Mucosa of gallbladder (tissue), 1 donor: ENCODE measurements around the gene BOC. TPM values are rescaled to one million over a fixed set of nuclear protein-coding genes. Genes with fewer than 3 reads are reported as not detected.

Experiments used
- DNase-seq: peaks from one replicate; pipeline ENCODE4 v3.0.0-alpha.2; 2020; ENCODE audit warnings: low spot score
- total RNA-seq: library from RNA; stranded (reverse); gene quantifications from one replicate; pipeline ENCODE4 v1.2.1, GENCODE V29; 2021
- donor health status: DM: no; HTN: no; CAD: no.

The BOC gene
- total RNA-seq, 1 donor from 2014 or later, result 20.5 TPM

GRCh38 chr3:113222451-113223086, 11.2 kb downstream of the BOC start:
- no peak for DNase-seq

DNA sequence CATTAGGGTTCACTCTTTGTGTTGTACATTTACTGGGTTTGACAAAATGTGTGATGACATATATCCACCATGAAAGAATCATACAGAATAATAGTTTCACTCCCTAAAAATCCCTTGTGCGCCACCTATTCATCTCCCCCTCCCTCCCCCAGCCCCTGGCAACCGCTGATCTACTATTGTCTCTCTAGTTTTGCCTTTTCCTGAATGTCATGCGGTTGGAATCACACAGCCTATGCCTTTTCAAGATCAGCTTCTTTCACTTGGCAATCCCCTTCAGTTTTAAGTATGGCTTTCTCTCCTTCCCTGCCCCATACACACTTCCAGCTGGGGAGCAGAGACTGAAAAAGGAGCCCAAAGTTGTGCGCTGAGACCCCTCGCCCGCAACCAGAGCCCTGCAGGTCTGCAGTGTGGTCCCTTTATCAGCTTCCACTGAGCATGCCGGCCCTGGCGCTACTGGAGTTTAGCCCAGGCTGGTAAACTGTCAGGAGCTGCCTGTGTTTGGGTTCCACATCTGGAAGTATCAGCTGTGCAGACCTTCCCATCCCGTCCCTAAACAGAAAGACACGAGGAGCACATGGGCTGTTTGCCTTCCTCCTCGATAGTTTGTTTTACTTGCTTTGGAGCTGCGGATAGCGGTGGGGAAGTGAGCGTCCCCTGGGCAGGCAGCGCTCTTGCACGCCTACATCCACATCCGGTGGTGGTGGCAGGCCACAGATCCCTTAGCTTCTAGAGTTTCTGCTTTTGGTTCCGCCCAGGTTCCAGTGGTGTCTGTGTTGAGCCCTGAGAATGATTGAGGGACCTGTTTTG, 12.3 kb downstream of the BOC start:
- no peak for DNase-seq

DNA sequence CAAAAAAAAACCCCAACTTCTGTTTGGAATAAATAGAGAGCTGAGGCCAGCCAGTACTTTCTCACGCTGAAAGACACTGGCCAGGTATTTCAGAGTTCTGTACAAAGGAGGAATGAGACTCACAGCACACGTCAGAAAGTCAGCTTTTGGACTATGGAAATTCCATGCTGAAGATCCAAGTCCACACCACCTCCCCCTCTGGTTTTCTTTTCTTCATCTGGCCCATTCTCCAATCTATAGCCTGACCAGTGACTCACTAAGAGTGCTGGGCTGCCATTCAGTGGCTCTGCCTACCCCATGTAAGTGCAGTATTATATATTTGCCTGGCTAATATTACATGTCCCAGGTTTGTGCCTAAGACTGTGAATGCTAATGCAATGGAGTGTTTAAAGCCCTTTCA, 13.9 kb downstream of the BOC start:
- no peak for DNase-seq

GRCh38 chr3:113226491-113226890, 15.1 kb downstream of the BOC start:
- no peak for DNase-seq

DNA sequence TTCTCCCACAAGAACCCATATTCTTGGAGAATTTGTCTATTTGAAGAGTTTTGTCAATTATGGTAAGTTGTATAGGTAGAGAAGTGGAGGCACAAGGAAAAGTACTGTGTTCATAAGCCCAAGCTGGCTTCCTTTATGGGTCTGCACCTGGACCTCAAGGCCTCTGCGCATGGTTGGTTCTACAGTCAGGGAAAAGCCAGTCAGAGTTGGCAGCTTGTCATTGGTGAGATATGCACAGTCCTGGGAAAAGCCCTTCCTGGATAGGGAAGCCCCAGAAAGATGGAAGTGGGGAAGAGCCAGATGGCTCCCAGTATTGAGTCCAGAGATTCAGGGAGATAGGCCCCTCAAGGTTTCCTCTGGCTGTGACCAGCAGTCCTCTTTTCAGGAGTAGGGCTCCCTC, 15.8 kb downstream of the BOC start:
- DNase-seq, result no peak

DNA sequence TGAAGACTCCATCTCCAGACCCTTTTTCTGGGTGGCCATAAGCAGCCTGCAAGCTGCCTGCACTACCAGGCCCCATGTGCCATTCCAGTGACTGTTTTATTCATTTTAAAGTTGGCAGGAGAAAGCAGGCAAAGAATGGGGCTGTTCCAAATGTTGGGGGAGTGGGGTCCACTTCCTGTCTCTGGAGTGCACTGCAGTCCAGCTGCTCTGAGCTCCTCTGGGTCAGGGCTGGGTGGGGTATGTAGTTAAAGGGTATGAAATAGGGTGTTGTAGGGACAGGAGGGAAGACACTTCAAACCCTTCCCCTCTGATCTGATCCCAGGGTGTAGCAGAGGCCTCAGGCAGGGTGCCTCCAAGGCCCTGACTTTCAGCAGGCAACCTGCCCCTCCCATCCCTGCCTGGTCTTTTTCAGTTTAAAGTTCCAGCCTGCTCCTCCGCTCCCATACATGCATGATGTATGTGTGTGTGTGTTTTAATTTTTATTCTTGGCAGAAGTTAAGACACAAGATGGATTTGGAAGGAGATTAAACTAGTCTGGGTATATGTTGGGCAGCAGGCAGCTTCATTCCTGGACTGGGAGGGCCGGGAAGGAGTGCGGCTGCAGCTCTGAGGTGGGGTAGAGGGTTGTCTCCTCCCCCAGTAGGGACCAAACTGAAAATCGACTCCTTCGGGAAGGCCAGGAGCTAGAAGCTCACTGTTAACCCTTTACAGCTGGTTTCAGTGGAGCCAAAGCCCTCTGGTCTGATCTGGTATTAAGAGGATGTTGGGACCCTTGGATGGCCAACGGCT, 17.3 kb downstream of the BOC start:
- no peak for DNase-seq

DNA sequence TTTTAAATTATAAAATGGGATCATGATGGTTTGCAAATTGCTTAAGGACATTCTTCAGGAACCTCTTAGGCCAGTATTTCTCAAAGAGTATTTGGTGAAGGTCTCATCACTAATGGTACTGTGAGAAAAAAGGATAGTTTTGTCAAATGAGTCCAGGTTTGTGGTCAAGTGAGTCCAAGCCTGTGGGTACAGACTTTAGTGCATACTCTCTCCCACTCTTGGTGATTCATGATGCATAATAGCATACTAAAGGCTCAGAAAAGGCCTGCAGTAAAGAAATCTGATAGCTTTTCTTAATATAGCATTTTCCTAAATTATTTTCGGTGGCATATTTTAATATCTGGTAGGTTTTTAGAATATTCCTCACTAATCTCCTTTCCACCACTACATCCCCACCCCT, 20.0 kb downstream of the BOC start:
- no peak for DNase-seq

DNA sequence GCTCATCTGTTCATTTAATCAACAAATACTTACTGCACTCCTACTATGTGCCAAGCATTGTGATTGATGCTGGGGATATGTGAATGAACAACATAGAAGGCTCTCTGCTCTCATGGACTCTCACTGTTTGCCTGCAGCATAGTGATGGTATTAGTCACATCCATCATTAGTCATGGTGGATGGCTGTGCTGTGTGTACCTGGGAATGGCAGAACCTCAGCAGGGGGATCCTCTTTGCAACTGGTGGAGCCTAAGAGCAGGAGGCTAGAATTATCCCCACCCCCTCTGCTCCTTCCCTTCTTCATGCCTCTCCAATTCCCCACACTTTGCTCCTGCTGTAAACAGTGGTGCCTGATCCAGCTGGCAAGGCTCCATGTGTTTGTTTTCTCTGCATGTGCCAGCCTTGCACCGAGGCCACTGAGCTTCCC, 20.5 kb downstream of the BOC start:
- DNase-seq, result no peak

GRCh38 chr3:113232342-113232741, 21.0 kb downstream of the BOC start:
- DNase-seq, result no peak

DNA sequence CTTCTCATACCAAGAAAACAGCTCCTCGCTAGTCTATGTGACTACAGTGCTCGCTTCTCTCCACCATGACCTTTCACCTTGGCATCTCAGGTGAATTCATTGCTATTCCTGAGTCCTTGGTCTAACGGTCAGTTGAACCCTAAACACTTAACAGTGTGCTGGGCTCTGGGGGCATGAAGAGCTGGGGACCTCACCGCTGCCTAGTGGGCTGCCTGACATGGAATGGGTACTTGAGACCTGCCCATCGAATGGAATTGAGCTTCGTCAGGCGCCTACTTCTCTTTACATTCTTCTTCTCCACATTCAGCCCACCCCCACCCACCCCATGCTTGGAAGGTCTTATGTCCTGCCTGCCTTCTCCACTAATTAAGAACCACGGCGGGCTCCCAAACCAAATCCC, 22.1 kb downstream of the BOC start:
- no peak for DNase-seq

DNA sequence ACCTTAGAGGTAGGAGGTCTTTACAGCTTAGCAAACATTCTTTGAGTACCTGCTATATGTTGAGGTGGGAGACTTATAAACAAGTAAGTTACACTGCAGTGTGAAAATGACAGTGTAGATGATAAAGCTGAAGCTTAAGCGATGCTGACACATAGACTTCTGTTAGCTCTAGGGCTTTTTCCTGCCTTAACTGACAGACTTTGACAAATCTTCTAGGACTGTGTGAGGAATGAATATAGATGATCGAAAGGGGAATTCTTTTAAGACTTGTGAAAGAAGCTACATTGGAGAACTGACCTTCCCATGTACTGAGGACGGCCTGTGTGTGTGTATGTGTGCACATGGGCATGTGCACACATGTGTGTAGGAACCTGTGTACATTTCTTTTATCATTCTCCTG, 22.7 kb downstream of the BOC start:
- no peak for DNase-seq

- no peak for DNase-seq
Measured at GRCh38 chr3:113234688-113235260, 23.4 kb downstream of the BOC start.

GRCh38 chr3:113238503-113238902, 27.1 kb downstream of the BOC start:
- DNase-seq, result no peak

DNA sequence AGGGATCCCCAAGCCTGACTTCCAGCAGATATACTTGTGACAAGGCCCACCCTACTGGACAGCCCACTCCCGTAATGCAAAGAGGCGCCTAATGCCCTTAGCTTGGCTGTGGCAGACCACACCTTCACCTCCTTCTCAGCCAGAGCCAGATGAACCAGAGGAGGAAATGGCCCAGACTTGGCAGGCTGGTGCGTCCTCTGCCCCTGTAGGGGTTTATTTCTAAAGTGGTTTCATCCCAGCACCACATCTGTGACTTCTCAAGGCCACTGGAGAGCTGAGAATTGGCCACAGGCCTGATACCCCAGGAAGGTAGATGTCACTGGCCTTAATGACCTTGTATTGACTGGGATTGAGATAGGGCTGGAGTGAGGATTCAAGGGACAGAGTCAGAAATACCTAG, 29.5 kb downstream of the BOC start:
- DNase-seq, result no peak

- DNase-seq, result no peak
Measured at GRCh38 chr3:113241292-113242095, 30.1 kb downstream of the BOC start.

DNA sequence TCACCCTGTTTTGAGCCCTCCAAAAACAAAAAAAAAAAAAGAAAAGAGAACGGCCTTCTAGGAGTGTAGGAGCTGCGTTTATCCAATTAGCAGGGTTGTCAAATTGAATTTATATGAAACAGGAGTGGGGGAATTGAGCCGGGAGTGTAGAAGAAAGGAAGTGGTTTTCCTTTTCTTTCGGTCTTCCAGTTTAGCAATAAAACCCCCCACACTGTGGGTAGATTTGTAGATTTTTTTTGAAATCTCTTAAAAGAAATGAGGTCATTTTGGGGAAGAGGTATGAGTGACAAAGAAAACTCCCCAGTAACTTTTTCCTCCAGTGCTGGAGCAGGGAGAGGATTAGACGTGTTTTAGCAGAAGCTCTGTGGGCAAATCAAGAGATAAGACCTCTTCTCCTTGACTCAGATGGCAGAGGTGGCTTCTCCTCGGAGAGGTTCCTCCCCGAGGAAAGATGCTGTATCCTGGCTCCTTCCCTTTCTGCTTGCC, 30.8 kb downstream of the BOC start:
- DNase-seq, result no peak

- DNase-seq, result no peak
Measured at GRCh38 chr3:113243071-113243470, 31.7 kb downstream of the BOC start.

GRCh38 chr3:113243846-113244245, 32.5 kb downstream of the BOC start:
- DNase-seq, result no peak

DNA sequence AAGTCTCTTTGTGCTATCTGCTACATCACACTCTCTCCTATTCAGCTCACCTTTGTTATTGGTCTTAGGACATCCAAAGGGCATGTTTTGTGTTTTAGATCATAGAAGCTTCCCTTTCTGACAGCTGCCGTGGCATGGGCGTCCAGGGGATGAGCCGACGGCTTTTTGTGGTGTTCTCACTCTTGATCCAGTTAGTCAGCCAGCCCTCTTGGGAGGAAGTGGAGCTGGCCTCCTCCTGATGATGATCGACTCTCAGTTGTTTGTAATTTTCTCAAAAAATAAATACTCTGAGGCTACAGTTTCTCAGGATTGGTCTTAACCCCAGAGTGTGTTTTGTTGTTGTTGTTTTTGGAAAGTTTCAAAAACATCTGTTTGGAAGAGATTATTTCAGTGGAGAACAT, 34.4 kb downstream of the BOC start:
- no peak for DNase-seq

GRCh38 chr3:113247068-113247467, 35.7 kb downstream of the BOC start:
- DNase-seq, result no peak
